NCI-H510A treated with DMSO at 0.1 percent for 48 hours (cell line): ENCODE results near the gene RGS1.

Experiments used
- DNase-seq: peaks from one replicate; lab custom pipeline; 2025; lab: John Stamatoyannopoulos, UW

Gene RGS1

GRCh38 chr1:192581131-192581927, 5.8 kb downstream of the RGS1 start:
- DNase-seq, result no peak

- no peak for DNase-seq
These were observed 9.3 kb downstream of the RGS1 start for GRCh38 chr1:192584866-192585265.

GRCh38 chr1:192587386-192588266, 12.1 kb downstream of the RGS1 start:
- no peak for DNase-seq

- DNase-seq, result no peak
These were observed 13.0 kb downstream of the RGS1 start for GRCh38 chr1:192588546-192588945.

GRCh38 chr1:192589813-192590212, 14.2 kb downstream of the RGS1 start:
- no peak for DNase-seq

GRCh38 chr1:192592517-192592916, 16.9 kb downstream of the RGS1 start:
- DNase-seq, result no peak

GRCh38 chr1:192592981-192593708, 17.6 kb downstream of the RGS1 start:
- no peak for DNase-seq

- no peak for DNase-seq
These were observed 19.7 kb downstream of the RGS1 start for GRCh38 chr1:192595299-192595698.

GRCh38 chr1:192598589-192598988, 23.0 kb downstream of the RGS1 start:
- DNase-seq, result no peak

GRCh38 chr1:192600275-192600674, 24.7 kb downstream of the RGS1 start:
- DNase-seq, result no peak

GRCh38 chr1:192601143-192601542, 25.6 kb downstream of the RGS1 start:
- no peak for DNase-seq

GRCh38 chr1:192601567-192601966, 26.0 kb downstream of the RGS1 start:
- no peak for DNase-seq

GRCh38 chr1:192602757-192603156, 27.2 kb downstream of the RGS1 start:
- DNase-seq, result no peak

GRCh38 chr1:192603218-192603787, 27.7 kb downstream of the RGS1 start:
- no peak for DNase-seq

GRCh38 chr1:192604979-192605620, 29.5 kb downstream of the RGS1 start:
- no peak for DNase-seq

- no peak for DNase-seq
These were observed 33.1 kb downstream of the RGS1 start for GRCh38 chr1:192608671-192609070.

GRCh38 chr1:192609110-192610079, 33.8 kb downstream of the RGS1 start:
- DNase-seq, result no peak

GRCh38 chr1:192610112-192610889, 34.7 kb downstream of the RGS1 start:
- peak; percentile 10 for DNase-seq

- DNase-seq, result no peak
These were observed 39.5 kb downstream of the RGS1 start for GRCh38 chr1:192615055-192615454.
